Vagina (tissue), 2 donors: ENCODE data around the gene SYNDIG1. TPM values are rescaled to one million over a fixed set of nuclear protein-coding genes. Genes with fewer than 3 reads are reported as not detected.

ENCODE experiments used
- DNase-seq, 2 donors: peaks; one replicate each; pipeline ENCODE4 v3.0.0-alpha.2; 2017; ENCODE audit errors: extremely low spot score in 2 of 2
- H3K27ac ChIP-seq: fragments of 200-600 bp; sonication (generic); one replicate; pipeline ENCODE4 v1.5.1; 2019
- H3K27me3 ChIP-seq: fragments of 200-600 bp; sonication (generic); one replicate; pipeline ENCODE4 v1.5.1; 2019
- H3K36me3 ChIP-seq, 2 donors: fragments of 200-600 bp; sonication (generic); one replicate each; pipeline ENCODE4 v1.5.1; 2017 to 2019
- H3K4me1 ChIP-seq: fragments of 200-600 bp; sonication (generic); one replicate; pipeline ENCODE4 v1.5.1; 2019
- H3K4me3 ChIP-seq, 2 donors: fragments of 200-600 bp; sonication (generic); 1 replicate in 1 of 2; 2 replicates in 1 of 2; pipeline ENCODE4 v1.5.1; 2016 to 2019
- H3K9me3 ChIP-seq: fragments of 200-600 bp; sonication (generic); one replicate; pipeline ENCODE4 v1.5.1; 2019
- POLR2A ChIP-seq, 2 donors: fragments of 450-650 bp; IDR thresholded peaks; one replicate each; pipeline ENCODE4 v1.6.1; 2017; ENCODE audit warnings: antibody characterized with exemption in 2 of 2, mild to moderate bottlenecking in 2 of 2, moderate library complexity in 2 of 2
- POLR2AphosphoS5 ChIP-seq, 2 donors: sonication (generic); formaldehyde crosslinking; IDR thresholded peaks; one replicate each; pipeline ENCODE4 v1.9.0; 2017; ENCODE audit warnings: antibody characterized with exemption in 2 of 2, mild to moderate bottlenecking in 2 of 2, low read depth in 1 of 2; ENCODE audit not compliant: insufficient read depth in 1 of 2
- intact Hi-C: fragments of 100-400 bp; cut with DNase I; formaldehyde crosslinking; loops from one replicate; pipeline ENCODE4 v1.15.1; 2023
- total RNA-seq: library from RNA; depleted of rRNA; stranded (reverse); fragments of >200 nt; gene quantifications from one replicate; pipeline ENCODE4 v1.2.3, GENCODE V29; 2016
- TF ChIP-seq, protein P1 (sequence below), 3 experiments: fragments of 450-650 bp in 2 of 3; fragments of 200-600 bp in 1 of 3; sonication (generic) in 1 of 3; IDR thresholded peaks; one replicate each; pipeline ENCODE4 v1.5.1; 2017 to 2019; ENCODE audit warnings: antibody characterized with exemption in 3 of 3, mild to moderate bottlenecking in 2 of 3, moderate library complexity in 2 of 3

SYNDIG1 gene
- total RNA-seq, 1 donor from 2014 or later = 3.2 TPM

DNA sequence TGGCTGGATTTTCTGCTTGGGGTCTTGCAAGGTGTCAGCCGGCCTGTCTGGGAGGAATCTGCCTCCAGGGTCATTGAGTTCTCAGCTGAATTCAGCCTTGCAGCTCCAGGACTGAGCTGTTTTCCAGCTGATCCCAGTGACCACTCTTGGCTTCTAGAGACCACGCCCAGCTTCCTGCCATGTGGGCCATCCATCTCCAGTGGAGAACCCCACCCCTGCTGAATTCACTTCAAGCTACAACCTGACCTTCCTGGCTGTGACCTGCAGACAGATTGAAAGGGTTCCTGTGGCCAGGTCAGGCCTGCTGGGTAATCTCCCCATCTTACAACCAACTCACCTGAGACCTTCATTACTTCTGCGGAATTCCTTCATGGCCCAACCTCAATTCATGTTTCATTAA is 26.5 kb upstream of the SYNDIG1 start:
- intact Hi-C loops = no loop called here
- Histone ChIP-seq H3K4me1 (no peaks in the 10 kb centered on the region), H3K4me3 (no peak overlapping the region), H3K9me3 (no peaks in the 10 kb centered on the region), H3K27ac (no peak overlapping the region), H3K27me3 (no peaks in the 10 kb centered on the region), H3K36me3 (no peaks in the 10 kb centered on the region)
- DNase-seq = no peak
- no peak for TF ChIP-seq POLR2AphosphoS5 (IDR thresholded peaks at IDR 0.05; ENCODE audit: insufficient read depth in 1 of 2, low read depth in 1 of 2)
- no peak for TF ChIP-seq POLR2A (IDR thresholded peaks at IDR 0.05)
- TF ChIP-seq, protein P1, sequence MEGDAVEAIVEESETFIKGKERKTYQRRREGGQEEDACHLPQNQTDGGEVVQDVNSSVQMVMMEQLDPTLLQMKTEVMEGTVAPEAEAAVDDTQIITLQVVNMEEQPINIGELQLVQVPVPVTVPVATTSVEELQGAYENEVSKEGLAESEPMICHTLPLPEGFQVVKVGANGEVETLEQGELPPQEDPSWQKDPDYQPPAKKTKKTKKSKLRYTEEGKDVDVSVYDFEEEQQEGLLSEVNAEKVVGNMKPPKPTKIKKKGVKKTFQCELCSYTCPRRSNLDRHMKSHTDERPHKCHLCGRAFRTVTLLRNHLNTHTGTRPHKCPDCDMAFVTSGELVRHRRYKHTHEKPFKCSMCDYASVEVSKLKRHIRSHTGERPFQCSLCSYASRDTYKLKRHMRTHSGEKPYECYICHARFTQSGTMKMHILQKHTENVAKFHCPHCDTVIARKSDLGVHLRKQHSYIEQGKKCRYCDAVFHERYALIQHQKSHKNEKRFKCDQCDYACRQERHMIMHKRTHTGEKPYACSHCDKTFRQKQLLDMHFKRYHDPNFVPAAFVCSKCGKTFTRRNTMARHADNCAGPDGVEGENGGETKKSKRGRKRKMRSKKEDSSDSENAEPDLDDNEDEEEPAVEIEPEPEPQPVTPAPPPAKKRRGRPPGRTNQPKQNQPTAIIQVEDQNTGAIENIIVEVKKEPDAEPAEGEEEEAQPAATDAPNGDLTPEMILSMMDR (IDR thresholded peaks at IDR 0.05) = no peak

DNA sequence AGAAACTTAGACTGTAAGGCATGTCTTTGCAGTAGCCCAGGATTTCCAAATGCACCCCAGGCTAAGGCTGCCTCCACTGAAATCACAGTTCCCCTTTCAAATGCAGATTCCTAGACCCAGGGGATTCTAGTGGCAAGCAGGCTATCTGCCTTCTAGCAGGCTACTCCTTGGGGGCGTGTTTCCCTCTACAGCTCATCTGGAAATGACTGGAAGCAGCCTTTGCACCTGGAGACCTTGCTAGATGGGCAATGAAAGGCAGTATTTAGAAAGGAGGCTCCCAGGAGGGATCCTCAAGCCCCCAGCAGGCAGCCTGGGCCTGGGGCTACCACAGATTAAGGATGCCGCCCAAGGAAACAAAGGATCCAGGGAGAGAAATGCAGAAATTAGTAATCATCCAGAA is 26.0 kb upstream of the SYNDIG1 start:
- intact Hi-C loops = no loop called here
- Histone ChIP-seq H3K4me3 (no peak overlapping the region), H3K9me3 (no peaks in the 10 kb centered on the region), H3K4me1 (no peaks in the 10 kb centered on the region), H3K27me3 (no peaks in the 10 kb centered on the region), H3K36me3 (no peaks in the 10 kb centered on the region), H3K27ac (no peak overlapping the region)
- TF ChIP-seq POLR2A (IDR thresholded peaks at IDR 0.05) (no peak), POLR2AphosphoS5 (IDR thresholded peaks at IDR 0.05; ENCODE audit: insufficient read depth in 1 of 2, low read depth in 1 of 2) (no peak)
- TF ChIP-seq, protein P1 (IDR thresholded peaks at IDR 0.05) = no peak
- no peak for DNase-seq

DNA sequence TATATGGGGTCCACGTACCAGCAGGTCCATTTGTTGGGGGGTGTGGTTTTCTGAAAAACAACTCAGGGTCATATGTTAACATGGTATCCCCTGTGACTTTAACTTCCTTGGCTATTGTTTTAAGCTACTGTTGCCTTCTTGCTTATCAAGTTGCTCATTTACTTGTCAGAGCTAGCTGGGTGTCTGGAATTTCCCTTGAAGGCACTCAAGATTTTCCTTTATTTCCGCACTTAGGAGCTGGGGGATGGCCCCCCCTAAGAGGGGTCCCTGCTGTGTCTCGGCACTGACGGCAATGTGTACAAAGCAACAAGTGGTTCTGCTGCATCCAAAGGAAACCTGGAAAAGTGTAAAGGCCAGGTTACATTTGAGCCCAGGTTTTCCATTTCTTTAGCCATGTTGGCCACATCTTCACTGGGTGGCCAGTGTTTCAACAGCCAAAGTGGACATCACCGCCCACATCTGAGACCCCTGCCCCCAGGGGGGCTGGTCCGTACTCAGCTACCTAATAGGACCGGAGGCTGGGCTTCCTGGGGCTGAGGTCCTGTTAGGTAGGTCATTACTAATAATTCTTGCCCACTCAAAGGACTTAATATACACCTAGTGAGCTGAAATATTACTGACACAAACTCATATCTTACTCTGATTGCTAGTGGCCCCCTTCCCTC is 24.8 kb upstream of the SYNDIG1 start:
- Histone ChIP-seq H3K4me3 (no peak overlapping the region), H3K9me3 (no peaks in the 10 kb centered on the region), H3K27ac (no peak overlapping the region), H3K4me1 (no peaks in the 10 kb centered on the region), H3K27me3 (no peaks in the 10 kb centered on the region), H3K36me3 (no peaks in the 10 kb centered on the region)
- TF ChIP-seq, protein P1 (IDR thresholded peaks at IDR 0.05) = no peak
- no peak for TF ChIP-seq POLR2A (IDR thresholded peaks at IDR 0.05)
- TF ChIP-seq POLR2AphosphoS5 (IDR thresholded peaks at IDR 0.05; ENCODE audit: insufficient read depth in 1 of 2, low read depth in 1 of 2) = no peak
- no peak for DNase-seq
- intact Hi-C loops = no loop called here

DNA sequence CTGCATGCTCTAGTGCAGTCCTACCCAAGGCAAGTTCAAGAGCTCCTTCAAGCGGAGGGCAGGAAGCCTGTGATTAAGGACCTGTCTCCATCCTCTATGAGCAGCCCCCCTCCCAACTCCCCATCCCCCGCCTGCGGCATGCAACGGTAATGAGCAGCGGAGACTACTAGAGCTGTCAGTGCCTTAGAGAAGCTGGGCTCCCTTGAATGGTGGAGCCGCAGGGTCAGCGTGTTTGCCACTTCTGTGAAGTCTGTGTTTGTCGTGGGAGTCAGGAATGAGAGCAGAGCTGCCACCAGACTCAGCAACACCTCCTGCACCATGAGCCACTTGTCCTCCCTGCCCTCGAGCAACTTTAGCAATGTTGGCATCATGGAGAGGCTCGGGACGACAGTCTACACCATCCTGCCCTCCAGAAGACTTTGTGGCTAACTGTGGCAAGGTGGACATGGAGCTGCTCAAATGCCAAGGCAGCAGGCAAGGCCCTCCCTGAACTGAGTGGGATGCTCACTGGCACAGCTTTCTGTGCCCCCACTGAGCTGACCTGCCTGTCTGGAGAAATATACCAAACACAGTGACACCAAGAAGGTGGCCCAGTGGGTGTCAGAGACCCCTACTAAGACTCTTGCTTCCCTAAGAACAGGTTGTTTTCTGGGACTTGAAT is 23.8 kb upstream of the SYNDIG1 start:
- Histone ChIP-seq H3K27ac (no peak overlapping the region), H3K36me3 (no peaks in the 10 kb centered on the region), H3K4me3 (no peak overlapping the region), H3K27me3 (no peaks in the 10 kb centered on the region), H3K9me3 (no peaks in the 10 kb centered on the region), H3K4me1 (no peaks in the 10 kb centered on the region)
- intact Hi-C loops = no loop called here
- TF ChIP-seq POLR2A (IDR thresholded peaks at IDR 0.05) = no peak
- TF ChIP-seq, protein P1 (IDR thresholded peaks at IDR 0.05) = no peak
- no peak for TF ChIP-seq POLR2AphosphoS5 (IDR thresholded peaks at IDR 0.05; ENCODE audit: insufficient read depth in 1 of 2, low read depth in 1 of 2)
- DNase-seq = no peak

DNA sequence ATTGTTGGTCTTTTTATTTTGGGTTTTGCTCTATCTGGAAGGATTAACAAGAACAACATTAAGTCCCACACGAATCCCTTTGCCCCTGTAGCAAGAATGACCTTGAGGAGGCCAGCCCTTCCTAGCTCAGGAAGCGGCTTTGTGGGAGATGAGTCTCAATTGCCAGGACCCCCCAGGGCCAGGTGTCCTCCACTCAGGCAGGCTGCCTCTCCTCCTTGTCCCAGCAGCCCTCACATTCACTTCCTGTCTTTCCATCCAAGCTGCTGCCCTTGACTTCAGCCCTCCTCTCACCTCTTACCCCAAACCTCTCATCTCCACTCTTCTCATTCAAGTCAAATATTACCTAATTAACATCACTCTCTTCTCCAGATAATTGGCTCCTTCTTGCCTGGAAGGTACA is 22.6 kb upstream of the SYNDIG1 start:
- Histone ChIP-seq H3K4me1 (no peaks in the 10 kb centered on the region), H3K36me3 (no peaks in the 10 kb centered on the region), H3K4me3 (no peak overlapping the region), H3K9me3 (no peaks in the 10 kb centered on the region), H3K27ac (no peak overlapping the region), H3K27me3 (no peaks in the 10 kb centered on the region)
- intact Hi-C loops = no loop called here
- no peak for DNase-seq
- TF ChIP-seq POLR2AphosphoS5 (IDR thresholded peaks at IDR 0.05; ENCODE audit: insufficient read depth in 1 of 2, low read depth in 1 of 2) (no peak), POLR2A (IDR thresholded peaks at IDR 0.05) (no peak)
- TF ChIP-seq, protein P1 (IDR thresholded peaks at IDR 0.05) = no peak
